ENCODE data around the gene SLC35D1. TPM values are rescaled to one million over a fixed set of nuclear protein-coding genes. Genes with fewer than 3 reads are reported as not detected.

The SLC35D1 gene
- total and polyA plus RNA-seq, 2 of the 8 experiments (the other 6 are each of a cell fraction or from before 2014, with no cell fraction given): 1.2 to 2.7 TPM

DNA sequence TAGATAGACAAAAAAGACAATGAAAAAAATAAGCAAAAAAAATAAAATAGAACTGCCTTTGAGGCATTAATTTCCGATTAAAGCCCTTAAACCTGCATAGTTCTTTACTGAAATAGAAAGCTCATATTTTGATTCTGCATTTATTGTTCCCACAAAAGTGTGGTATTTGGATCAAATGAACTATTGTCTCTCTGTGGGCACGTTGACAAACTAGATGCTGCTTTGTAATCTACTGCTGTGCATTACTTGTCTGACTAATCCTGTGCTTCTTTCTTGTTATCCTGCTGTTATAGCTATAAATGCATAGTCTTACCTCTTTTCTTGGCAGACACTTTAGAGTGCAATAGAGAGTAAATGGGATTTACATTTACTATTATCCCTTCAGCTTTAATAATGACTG is 31.4 kb upstream of the SLC35D1 start:
- H4K91ac ChIP-seq (replicated peaks; ENCODE audit: insufficient read length, low read length): no peak overlapping the region
- no peak overlapping the region for H2AK5ac ChIP-seq (ENCODE audit: low read depth, low read length)
- H4K20me1 ChIP-seq (replicated peaks in 1 of 2; ENCODE audit: control insufficient read depth in 1 of 2, insufficient read depth in 2 of 2, low read length in 2 of 2): no peaks in the 10 kb centered on the region
- no peak overlapping the region for H4K5ac ChIP-seq (ENCODE audit: insufficient read length, low read depth, low read length)
- no peak overlapping the region for H3K4me3 ChIP-seq (ENCODE audit: extremely low read depth in 1 of 4, insufficient read depth in 2 of 4, low read depth in 3 of 4, low read length in 4 of 4)
- H4K8ac ChIP-seq (ENCODE audit: extremely low read depth, insufficient read depth, low read length): no peak overlapping the region
- no peaks in the 10 kb centered on the region for H3K79me1 ChIP-seq (ENCODE audit: low read depth, low read length)
- no peak overlapping the region for H2AFZ ChIP-seq (ENCODE audit: low read length)
- H3K9me3 ChIP-seq (ENCODE audit: insufficient read depth in 2 of 2, low read depth in 1 of 2, low read length in 1 of 2): peaks cover 0 to 2% of the 10 kb centered on the region in 2 experiments; a peak in 1 of 4 replicates
- H3K36me3 ChIP-seq (ENCODE audit: control insufficient read depth in 2 of 4, insufficient read depth in 4 of 4, low read length in 3 of 4): no peaks in the 10 kb centered on the region
- H3K4me1 ChIP-seq (replicated peaks in 1 of 4; ENCODE audit: control insufficient read depth in 3 of 4, insufficient read depth in 4 of 4, low read length in 3 of 4): no peaks in the 10 kb centered on the region
- ChIA-PET POLR2A (ENCODE audit: partially characterized antibody) (interaction anchor here (1.2 to 1.6 kb wide), 3 partner anchors 11 to 31 kb away, joined by 3 to 6 read pairs (median 5); partner anchors contain the start of gene SLC35D1), CTCF (ENCODE audit: partially characterized antibody) (interaction anchor here (1.4 kb wide), 2 partner anchors 11 to 128 kb away, joined by 3 to 7 read pairs; no protein-coding TSS in a partner anchor)
- TF ChIP-seq TAF1 (IDR thresholded peaks at IDR 0.05; ENCODE audit: low read depth, low read length) (no peak), SP4 (IDR thresholded peaks at IDR 0.05; ENCODE audit: low read length) (no peak), HDAC6 (IDR thresholded peaks at IDR 0.05; ENCODE audit: low read depth, low read length) (no peak), KDM5A (IDR thresholded peaks at IDR 0.05; ENCODE audit: low read length) (no peak), CHD1 (IDR thresholded peaks at IDR 0.05; ENCODE audit: low read depth, low read length) (no peak), SP1 (IDR thresholded peaks at IDR 0.05; ENCODE audit: low read depth, low read length) (no peak)
- TF ChIP-seq, protein P1, sequence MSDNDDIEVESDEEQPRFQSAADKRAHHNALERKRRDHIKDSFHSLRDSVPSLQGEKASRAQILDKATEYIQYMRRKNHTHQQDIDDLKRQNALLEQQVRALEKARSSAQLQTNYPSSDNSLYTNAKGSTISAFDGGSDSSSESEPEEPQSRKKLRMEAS (IDR thresholded peaks at IDR 0.05): no peak
- no peak overlapping the region for H3K56ac ChIP-seq (replicated peaks; ENCODE audit: insufficient read length, low read depth, low read length)
- H2BK120ac ChIP-seq (replicated peaks; ENCODE audit: low read depth, low read length): no peak overlapping the region
- no peak overlapping the region for H2BK20ac ChIP-seq (ENCODE audit: low read length)
- no peaks in the 10 kb centered on the region for H3K79me2 ChIP-seq (ENCODE audit: control insufficient read depth in 1 of 2, insufficient read depth in 2 of 2, low read length in 2 of 2)
- H2BK15ac ChIP-seq (ENCODE audit: low read length): no peak overlapping the region
- DNase-seq (ENCODE audit: low read depth in 1 of 2, low spot score in 2 of 2) (no peak), FAIRE-seq (no peak)
- H2BK5ac ChIP-seq (ENCODE audit: low read depth, low read length): no peak overlapping the region
- WGBS, 2 experiments (ENCODE audit: extremely low coverage in 1 of 2, insufficient coverage in 1 of 2, insufficient read length in 1 of 2, insufficient replicate concordance in 2 of 2, low coverage in 1 of 2, low lambda C conversion rate in 2 of 2, missing lambda C conversion rate in 1 of 2): 45% methylated on average over 2 of the region's 2 CpGs; no CpG with 5 or more reads in 1 of the 2 experiments
- H3K18ac ChIP-seq (ENCODE audit: extremely low read depth, low read length): no peak overlapping the region
- H2BK12ac ChIP-seq (ENCODE audit: low read depth, low read length): no peak overlapping the region
- H3K23ac ChIP-seq (ENCODE audit: insufficient read length): no peak overlapping the region
- peaks cover 0 to 1% (median 0%) of the 10 kb centered on the region in 4 experiments; a peak in 1 of 7 replicates for H3K27me3 ChIP-seq (replicated peaks in 1 of 4; ENCODE audit: control insufficient read depth in 3 of 4, extremely low read depth in 1 of 4, insufficient read depth in 3 of 4, low read length in 3 of 4)
- H3K27ac ChIP-seq (ENCODE audit: low read depth, low read length): no peak overlapping the region
- H3K9ac ChIP-seq (replicated peaks in 1 of 4; ENCODE audit: extremely low read depth in 1 of 4, low read depth in 3 of 4, low read length in 3 of 4): no peak overlapping the region
- H3K14ac ChIP-seq (ENCODE audit: insufficient read length): no peak overlapping the region
- H3K4me2 ChIP-seq (ENCODE audit: insufficient read depth in 1 of 2, low read depth in 2 of 2, low read length in 2 of 2): no peak overlapping the region
- H3K23me2 ChIP-seq (ENCODE audit: low read depth, low read length): peaks cover 2% of the 10 kb centered on the region; the same call in 1 of the 2 replicates
- H3K4ac ChIP-seq (replicated peaks; ENCODE audit: insufficient read length, low read depth, low read length): no peak overlapping the region
